GM12801 (cell line): Measurements from ENCODE around the gene ARHGAP22.

ENCODE experiments used
- CTCF ChIP-seq: IDR thresholded peaks from one replicate; pipeline ENCODE4 v1.5.1; 2011; ENCODE audit warnings: control low read depth; ENCODE audit not compliant: insufficient read length; ENCODE audit errors: extremely low read depth

Gene ARHGAP22

GRCh38 chr10:48516911-48517310, 88.0 kb downstream of the ARHGAP22 start:
- no peak for TF ChIP-seq CTCF

GRCh38 chr10:48514916-48515315, 90.0 kb downstream of the ARHGAP22 start:
- TF ChIP-seq CTCF = no peak

- no peak for TF ChIP-seq CTCF
These were observed 90.6 kb downstream of the ARHGAP22 start for GRCh38 chr10:48514255-48514654.

- no peak for TF ChIP-seq CTCF
These were observed 92.0 kb downstream of the ARHGAP22 start for GRCh38 chr10:48512861-48513260.

DNA sequence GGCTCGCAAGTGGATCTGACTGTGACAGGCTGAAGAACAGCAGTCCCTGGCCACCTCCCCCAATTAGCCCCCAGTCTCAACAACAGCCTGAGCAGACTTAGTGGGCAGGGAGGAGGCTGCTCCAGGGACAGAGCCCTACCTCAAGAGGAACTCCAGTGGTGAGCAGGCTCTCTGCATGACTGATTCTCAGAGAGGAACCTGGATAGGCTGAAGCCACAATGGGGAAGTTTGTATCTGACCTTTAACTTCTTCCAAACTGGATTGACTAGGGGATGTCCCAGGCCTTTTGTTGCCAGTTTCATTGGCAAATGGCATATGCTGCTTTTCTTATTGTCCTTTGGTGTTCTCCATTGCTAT, 93.0 kb downstream of the ARHGAP22 start:
- TF ChIP-seq CTCF = no peak

- no peak for TF ChIP-seq CTCF
These were observed 93.6 kb downstream of the ARHGAP22 start for GRCh38 chr10:48511066-48511874.

DNA sequence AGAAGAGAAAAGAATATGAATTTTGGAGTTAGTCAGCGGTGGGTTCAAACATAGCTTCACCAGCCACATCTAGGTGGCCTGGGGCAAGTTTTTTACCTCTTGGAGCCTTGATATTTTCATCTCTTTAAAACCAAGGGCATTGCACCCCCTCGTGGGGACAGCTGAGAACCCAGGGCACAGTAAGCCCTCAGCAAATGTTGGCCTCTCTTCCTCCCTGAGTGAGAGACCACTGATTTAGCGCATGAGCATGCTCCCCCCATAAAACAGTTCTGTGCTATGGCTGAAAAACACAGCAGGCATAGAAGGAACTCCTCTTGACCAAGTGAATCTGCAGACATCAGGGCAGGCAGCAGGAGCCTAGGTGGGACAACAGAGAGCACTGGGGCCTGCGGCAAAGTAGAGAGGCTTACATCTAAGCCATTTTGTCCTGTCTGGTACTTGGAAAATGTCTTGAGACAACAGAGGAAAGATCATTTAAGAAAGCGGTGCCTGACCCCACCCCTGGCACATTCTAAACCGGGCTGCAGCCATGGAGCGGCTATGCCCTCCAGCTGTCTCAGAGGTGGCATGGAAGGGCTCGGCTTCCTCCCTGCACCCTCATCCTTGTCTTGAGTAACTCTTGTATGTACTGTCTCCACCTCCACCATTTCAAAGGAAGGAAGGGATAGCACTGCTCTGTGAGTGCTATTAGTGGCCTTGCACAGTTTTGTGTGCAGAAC, 94.7 kb downstream of the ARHGAP22 start:
- no peak for TF ChIP-seq CTCF
